Mesenteric fat pad (tissue), 1 donor: ENCODE measurements around the gene CLCF1. TPM values are rescaled to one million over a fixed set of nuclear protein-coding genes. Genes with fewer than 3 reads are reported as not detected.
A peak's percentile ranks its signal among the peaks of the same experiment; 100 is the strongest.
"Not testable (repeated sequence)": the region's sequence is repeated elsewhere in the genome, so short reads cannot be mapped to it uniquely, and the experiment has no call there.

Source experiments
- DNase-seq: peaks from one replicate; pipeline ENCODE4 v3.0.0-alpha.2; 2020; ENCODE audit warnings: low spot score
- total RNA-seq: library from RNA; stranded (reverse); fragmentation: NEBNext Ultra II Directional; extraction: Animal tissue kit (Norgen Biotek cat#: 25700); gene quantifications from one replicate; pipeline ENCODE4 v1.2.1, GENCODE V29; 2021
- donor health status: DM: yes; HTN: yes; CAD: no.

The CLCF1 gene
- total RNA-seq, 1 donor from 2014 or later = 7.7 TPM

DNA sequence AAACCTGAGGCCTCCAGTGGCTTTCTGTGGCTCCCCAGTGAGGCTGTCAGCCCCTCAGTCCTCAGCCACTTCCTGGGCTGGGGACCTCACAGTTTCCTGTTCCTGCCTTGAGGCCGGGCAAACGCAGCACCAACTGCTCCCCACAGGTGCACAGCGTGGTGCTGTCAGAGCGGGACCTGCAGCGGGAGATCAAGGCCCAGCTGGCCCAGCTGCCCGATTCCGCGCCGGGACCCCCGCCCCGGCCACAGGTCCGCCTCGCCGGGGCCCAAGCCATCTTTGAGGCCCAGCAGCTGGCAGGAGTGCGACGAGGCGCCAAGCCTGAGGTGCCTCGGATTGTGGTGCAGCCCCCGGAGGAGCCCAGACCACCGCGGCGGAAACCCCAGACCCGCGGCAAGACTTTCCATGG is 35.9 kb upstream of the CLCF1 start:
- DNase-seq = no peak

DNA sequence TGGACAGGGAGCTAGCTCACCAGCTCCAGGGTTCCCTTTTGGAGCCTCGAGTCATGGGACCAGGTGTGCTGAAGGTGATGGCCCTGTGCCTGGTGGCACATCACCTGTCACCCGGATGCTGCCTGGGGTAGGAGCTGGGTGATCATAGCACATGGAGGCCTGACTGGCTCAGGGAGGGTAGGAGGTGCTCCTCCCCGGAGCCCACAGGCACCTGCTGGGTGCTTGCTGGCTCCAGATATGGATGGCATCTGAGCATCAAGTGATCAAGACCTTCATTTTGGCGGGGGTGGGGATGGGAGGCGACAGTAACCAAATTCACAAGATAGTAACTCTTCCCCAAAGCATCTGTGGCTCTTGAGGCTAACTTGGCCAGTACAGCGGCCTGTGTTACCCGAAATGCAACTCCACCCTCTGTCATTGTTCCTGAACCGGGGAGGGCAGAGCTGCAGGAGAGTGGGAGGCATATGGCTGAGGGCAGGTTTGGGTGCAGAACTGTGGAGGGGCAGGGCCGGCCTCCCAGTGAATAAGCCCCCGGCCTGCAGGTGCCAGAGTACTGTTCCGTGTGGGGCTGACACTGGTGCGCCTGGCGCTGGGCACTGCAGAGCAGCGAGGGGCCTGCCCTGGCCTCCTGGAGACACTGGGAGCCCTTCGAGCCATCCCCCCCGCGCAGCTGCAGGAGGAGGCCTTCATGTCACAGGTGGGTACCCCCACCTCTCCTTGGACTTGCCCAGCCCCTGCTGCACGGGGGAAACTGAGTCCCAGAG is 35.2 kb upstream of the CLCF1 start:
- no peak for DNase-seq

- DNase-seq = no peak
Measured at GRCh38 chr11:67407688-67408163, 34.3 kb upstream of the CLCF1 start.

- DNase-seq = no peak
Measured at GRCh38 chr11:67406969-67407687, 33.7 kb upstream of the CLCF1 start.

- no peak for DNase-seq
Measured at GRCh38 chr11:67406420-67406968, 33.1 kb upstream of the CLCF1 start.

GRCh38 chr11:67405688-67406339 is 32.4 kb upstream of the CLCF1 start:
- DNase-seq = no peak

DNA sequence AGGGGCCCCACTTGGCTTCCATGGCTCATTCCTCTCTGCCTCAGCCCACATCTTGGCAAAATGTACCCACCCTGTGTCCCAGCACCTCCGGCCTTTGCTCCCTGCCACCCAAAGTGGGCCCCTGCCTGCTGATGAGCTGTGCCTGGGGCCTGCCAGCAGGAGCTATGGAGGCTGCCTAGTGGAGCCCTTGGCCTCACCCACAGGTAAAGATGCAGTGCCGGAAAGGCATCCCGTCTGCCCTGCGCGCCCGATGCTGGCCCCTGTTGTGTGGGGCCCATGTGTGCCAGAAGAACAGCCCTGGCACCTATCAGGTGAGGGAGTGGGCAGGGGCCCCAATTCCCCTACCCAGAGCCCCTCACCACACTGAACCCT is 31.8 kb upstream of the CLCF1 start:
- DNase-seq = no peak

DNA sequence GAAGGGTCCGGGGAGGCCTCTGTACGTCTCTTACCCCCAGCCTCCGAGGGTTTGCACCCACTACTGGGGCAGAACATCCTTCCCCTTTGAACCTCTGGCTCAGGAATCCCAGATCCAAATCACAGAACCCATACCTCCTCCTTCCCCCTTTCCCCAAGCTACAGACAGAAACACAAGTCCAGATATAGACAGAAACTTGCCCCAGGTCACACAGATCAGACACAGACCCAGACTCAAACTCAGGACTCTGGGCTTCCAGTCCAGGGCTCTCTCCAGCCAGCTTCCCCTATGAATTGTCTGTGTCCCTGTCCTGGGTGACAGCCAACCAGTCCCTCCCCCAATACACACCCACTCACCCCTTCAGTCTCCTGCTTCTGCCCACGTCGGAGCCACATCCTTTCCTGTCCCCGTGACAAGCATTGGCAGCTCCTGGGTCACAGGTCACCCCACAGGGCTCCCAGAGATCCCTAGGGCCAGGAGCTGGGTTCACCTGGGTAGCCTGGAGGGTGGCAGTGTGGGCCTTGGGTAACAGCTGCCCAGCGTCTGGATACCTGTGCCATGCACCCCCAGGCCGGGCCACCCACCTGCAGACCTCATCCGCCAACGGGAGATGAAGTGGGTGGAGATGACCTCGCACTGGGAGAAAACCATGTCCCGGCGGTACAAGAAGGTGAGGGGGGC is 31.3 kb upstream of the CLCF1 start:
- DNase-seq = no peak

DNA sequence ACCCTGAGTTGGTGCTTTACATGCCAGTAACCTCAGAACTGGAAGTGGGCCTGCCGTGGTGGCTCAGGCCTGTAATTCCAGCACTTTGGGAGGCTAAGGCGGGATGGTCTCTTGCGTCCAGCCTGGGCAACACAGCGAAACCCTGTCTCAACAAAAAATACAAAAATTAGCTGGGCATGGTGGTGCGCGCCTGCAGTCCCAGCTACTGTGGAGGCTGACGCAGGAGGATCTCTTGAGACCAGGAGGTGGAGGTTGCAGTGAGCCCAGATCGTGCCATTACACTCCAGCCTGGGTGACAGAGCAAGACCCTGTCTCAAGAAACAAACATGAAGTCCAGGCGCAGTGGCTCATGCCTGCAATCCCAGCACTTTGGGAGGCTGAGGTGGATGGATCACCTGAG is 29.7 kb upstream of the CLCF1 start:
- DNase-seq = not testable (repeated sequence)

- not testable (repeated sequence) for DNase-seq
Measured at GRCh38 chr11:67402192-67402839, 28.9 kb upstream of the CLCF1 start.

DNA sequence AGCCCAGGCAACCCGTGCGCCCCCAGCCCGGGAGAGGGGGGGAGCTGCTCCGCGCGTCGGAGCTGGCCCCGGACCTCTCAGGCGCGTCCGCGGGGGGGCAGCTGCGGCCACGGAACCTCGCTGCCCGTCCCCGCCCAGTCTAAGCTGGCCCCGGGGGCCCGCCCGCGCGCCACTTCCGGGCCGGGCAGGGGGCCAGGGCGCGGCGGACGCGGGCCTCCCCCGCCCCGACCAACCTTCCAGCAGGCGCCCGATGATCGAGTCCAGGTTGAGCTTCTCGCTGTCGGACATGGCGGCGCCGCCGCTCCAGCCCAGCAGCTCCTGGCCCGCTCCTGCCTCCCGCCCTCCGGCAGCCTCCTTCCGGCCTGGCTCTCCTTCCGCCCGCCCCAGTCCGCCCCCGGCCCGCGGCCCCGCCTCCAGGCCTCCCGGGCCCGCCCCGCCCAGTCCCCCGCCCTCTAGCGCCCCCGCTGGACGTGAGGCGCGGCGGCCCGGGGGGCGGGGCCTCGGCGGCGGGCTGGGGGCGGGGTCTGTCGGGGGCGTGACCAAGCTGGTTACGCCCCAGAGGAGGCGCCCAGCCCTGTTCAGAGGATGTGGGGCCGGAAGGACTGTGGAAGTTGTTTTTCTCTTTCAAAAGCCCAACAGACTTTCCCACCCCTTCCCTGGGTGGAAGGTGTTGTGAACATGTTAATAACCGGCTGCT is 28.2 kb upstream of the CLCF1 start, which contains the start of gene PPP1CA:
TSS of gene PPP1CA (minus strand) at position 364 of the 697 bp plus-strand sequence. CDS start at position 288, 76 bp downstream.
- peak; percentile 98 for DNase-seq

DNA sequence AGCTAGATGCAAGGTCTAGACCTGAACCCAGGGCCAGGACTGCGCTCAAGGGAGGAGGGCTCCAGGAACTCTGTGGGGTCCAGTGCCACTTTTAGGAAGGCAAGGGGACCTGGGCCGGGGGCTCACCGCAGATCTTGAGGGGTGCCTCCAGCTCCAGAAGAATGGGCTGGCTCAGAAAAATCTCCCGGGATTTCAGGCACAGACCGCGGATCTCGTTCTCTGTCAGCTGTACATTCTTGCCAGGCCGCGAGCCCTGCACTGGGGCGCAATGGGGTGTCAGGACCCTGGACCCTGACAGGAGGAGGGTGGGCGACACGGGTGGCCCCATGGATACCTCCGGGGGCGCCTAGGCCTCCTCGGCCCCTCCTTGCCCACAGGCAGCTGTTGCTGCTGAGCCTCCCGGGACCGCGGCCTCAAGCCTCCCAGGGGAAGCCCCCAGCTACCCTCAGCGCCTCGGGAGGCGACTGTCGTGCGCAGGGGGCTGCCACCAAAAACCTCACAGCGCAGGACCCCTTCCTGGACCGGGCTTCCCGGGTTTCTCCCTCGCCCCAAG is 27.6 kb upstream of the CLCF1 start:
- DNase-seq = no peak

- no peak for DNase-seq
Measured at GRCh38 chr11:67400251-67400941, 27.0 kb upstream of the CLCF1 start.

DNA sequence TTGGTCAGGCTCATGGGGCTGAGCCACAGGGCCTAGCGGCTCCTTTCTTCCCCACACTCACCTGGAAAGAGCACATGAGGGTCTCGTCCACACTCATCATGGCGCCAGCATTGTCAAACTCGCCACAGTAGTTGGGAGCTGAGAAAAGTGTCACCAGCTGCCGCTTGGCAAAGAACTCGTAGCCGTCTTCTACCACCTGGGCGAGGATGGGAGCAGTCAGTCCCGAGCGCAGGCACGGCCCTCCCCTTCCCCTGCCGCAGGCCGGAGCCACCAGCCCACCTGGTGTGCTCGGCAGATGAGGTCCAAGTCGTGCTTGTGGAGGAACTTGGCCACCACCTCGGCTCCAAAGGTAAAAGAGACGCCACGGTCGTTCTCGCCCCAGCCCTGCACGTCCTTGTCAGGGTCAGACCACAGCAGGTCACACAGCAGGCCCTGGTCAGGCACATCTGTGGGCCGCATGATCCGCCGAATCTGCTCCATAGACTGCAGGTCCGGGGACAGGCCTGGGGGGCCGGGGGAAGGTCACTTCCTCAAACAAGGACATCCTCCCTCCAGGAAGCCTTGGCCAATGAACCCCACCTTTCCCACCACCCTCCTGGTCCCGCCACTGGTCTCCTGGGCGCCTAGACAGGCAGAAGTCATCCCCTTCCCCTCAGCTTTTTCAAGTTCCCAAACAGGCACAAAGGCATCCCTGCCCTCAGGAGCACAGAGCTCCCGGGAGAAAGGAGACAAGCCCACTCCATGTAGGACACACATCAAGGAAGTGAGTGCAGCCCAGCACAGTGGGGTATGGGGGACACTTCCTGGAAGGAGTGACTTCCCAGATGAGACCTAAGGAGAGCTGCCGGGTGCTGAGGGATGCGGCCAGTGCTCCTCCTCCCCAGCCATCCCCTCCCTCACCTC is 25.5 kb upstream of the CLCF1 start:
- no peak for DNase-seq

GRCh38 chr11:67397986-67398660 is 24.7 kb upstream of the CLCF1 start:
- no peak for DNase-seq

DNA sequence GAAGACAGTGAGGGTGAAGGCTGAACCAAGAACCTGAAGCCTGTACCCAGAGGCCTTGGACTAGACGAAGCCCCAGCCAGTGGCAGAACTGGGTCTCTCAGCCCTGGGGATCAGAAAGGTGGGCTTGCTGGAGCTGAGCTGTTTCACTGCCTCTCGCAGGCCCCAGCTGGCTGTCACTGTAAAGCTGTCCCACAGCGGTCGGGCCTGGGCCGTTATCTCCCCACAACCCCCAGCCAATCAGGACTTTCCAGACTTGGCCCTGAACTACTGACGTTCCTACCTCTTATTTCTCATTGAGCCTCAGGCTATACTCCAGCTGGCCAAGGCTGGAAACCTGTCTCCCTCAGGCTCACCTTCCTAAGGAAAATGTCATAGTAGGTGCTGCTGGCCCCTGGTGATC is 24.1 kb upstream of the CLCF1 start:
- DNase-seq = no peak
